Activated naive CD8-positive, alpha-beta T cell treated with anti-CD3 and anti-CD28 coated beads for 36 hours (primary cell): Measurements from ENCODE around the gene C5. TPM values are rescaled to one million over a fixed set of nuclear protein-coding genes. Genes with fewer than 3 reads are reported as not detected.

Source experiments
- DNase-seq: peaks from one replicate; pipeline ENCODE4 v3.0.0; 2021
- H3K27ac Mint-ChIP-seq: one replicate; pipeline ENCODE4 v1.8.0; 2022; ENCODE audit warnings: mild to moderate bottlenecking, moderate library complexity, mixed read lengths
- H3K27me3 Mint-ChIP-seq: one replicate; pipeline ENCODE4 v1.8.0; 2022; ENCODE audit warnings: mild to moderate bottlenecking, mixed read lengths
- H3K36me3 Mint-ChIP-seq: one replicate; pipeline ENCODE4 v1.8.0; 2021; ENCODE audit warnings: mild to moderate bottlenecking, mixed read lengths
- H3K4me1 Mint-ChIP-seq: one replicate; pipeline ENCODE4 v1.8.0; 2021; ENCODE audit warnings: mixed read lengths
- H3K4me3 Mint-ChIP-seq: one replicate; pipeline ENCODE4 v1.8.0; 2022; ENCODE audit warnings: mild to moderate bottlenecking, moderate library complexity, mixed read lengths
- H3K9me3 Mint-ChIP-seq: one replicate; pipeline ENCODE4 v1.8.0; 2022; ENCODE audit warnings: mixed read lengths
- total RNA-seq, 2 experiments: library from RNA; stranded (reverse); gene quantifications; one replicate each; pipeline ENCODE4 v1.2.3, GENCODE V29; 2021

The C5 gene
- total RNA-seq, 2 experiments from 2014 or later: 1.3 to 1.5 TPM

DNA sequence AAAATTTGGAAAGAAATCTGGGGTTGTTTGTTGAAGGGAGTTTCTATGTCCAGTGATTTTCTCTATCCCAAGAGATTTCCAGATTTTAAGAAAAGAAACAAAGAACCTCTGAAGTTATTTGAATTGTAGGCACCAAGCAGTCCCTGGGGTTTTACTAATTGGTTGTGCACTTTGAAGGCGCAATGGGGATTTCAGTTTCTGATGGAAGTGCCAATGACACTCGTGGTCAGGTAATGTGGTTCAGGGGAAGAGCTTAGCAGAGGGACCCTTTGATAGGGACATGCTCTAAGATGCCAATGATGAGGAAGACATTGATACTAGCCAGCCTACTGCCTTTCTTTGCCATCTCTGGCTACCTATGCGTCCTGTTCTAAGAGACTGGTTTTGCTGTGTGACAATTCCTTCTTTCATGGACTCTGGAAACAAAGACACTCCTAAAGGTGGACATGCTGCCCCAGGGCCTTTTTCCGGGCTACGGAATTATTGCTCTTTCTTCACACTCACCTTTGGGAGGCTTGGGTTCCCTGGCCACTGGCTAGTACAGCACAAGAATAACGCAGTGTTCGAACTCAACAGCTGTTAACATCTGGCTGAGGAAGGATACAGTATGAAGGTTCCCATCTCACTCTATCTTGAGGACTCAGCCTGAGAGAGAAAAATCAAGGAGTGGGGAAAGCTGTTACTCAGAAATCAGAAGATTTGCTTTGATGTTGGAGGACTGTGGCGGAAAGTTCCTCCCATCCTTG is 116.6 kb downstream of the C5 start:
- peaks cover 81% of the 10 kb centered on the region for H3K4me1 Mint-ChIP-seq
- no peaks in the 10 kb centered on the region for H3K27me3 Mint-ChIP-seq
- peak overlapping the region; percentile 100 for H3K27ac Mint-ChIP-seq
- H3K36me3 Mint-ChIP-seq: peaks cover 13% of the 10 kb centered on the region
- peak overlapping the region; percentile 59 for H3K4me3 Mint-ChIP-seq
- peaks cover 1% of the 10 kb centered on the region for H3K9me3 Mint-ChIP-seq
- no peak for DNase-seq

DNA sequence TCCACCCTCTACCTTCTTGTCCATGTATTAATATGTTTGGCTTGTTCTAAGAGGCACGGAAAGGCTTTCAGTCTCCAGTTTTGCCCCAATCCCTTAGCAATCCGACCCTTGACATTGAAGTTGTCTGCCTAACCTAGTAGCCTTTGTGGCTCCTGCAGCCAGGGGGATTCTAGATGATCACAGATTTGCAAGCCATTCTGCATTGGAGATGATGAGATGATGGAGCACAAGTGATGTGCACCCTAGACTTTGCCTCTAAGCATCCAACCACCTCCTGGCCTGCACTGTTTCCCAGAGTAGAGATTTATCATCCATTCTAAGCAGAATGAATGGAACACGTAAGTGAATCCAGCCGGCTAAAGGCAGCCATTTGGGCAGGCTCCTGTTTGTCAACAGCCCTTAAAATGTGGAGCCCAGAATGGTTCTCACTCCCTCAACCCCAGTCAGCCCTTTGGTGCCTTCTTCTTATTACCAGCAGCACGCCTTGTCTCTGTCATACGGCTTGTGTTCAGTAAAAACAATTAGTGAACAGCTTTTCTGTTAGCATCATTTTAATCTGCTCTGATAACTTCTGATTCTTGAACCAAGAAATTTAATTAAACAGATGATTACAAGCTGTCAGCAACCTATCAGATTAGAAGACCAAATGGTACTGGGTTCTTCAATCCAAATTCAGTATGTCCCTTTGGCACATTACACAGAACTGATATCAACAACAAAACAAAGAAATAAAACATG is 117.8 kb downstream of the C5 start:
- Mint-ChIP-seq H3K9me3 (peaks cover 1% of the 10 kb centered on the region), H3K27ac (peak overlapping the region; percentile 100), H3K4me1 (peaks cover 87% of the 10 kb centered on the region), H3K36me3 (peaks cover 22% of the 10 kb centered on the region), H3K27me3 (no peaks in the 10 kb centered on the region), H3K4me3 (peak overlapping the region; percentile 71)
- DNase-seq: no peak

DNA sequence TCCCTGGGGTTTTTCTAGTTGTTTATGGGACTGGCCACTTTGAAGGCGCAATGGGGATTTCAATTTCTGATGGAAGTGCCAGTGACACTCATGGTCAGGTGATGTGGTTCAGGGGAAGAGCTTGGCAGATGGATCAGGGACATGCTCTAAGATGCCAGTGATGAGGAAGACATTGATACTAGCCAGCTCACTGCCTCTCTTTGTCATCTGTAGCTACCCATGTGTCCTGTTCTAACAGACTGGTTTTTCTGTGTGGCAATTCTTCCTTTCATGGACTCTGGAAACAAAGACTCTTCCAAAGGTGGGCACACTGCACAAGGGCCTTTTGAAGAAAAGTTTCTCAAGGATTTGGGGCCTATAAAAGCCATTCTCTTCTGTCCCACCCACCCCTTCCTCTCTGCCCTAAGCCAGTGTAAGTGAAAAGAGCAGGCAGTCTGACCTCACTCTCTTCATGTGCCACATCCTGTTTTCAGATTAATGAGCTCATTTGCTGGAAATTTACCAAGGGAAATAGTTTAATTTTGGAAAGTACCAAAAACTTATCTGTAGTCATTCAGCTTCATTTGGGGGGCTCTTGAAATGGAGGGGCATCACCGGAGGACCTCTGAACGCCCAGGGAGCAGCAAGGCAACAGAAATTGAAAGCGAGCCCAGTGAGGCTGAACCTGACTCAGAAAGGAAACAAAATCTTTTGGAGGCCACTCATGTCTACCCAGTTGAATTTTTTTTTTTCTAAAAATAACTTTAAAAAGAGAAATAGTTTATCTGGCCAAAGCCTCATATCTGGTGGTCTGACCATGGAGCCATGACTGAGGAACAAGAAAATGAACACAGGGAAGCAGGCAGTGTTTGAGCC is 118.6 kb downstream of the C5 start:
- H3K27me3 Mint-ChIP-seq: no peaks in the 10 kb centered on the region
- H3K36me3 Mint-ChIP-seq: peaks cover 22% of the 10 kb centered on the region
- H3K4me3 Mint-ChIP-seq: peak overlapping the region; percentile 71
- peak overlapping the region; percentile 100 for H3K27ac Mint-ChIP-seq
- peaks cover 86% of the 10 kb centered on the region for H3K4me1 Mint-ChIP-seq
- DNase-seq: peak; percentile 82
- peaks cover 1% of the 10 kb centered on the region for H3K9me3 Mint-ChIP-seq

DNA sequence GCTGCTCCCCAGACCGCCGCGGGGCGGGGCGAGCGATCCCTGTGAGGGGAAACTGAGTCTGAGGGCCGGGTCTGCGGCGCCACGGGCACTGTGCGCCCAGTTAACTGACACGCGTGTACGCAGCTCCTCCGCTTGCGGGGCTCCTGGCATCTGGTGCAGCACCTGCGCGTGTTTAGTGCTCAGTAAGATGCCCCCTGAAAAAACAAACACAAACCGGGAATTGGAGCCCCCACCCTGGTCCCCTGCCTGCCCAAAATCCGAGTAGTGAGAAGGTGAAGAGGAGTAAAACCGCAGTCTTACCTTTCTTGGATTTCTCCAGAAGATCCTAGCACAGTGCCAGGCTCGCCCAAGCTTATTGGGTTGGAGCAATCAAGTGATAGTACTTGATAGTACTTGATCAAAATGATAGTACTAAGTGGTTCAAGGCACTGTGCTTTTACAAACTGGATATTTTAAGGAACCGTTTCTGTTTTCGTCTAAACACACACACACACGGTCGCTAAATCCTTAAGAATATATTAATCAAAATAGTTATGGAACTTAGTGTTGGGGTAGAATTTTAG is 120.8 kb downstream of the C5 start:
- Mint-ChIP-seq H3K36me3 (peaks cover 43% of the 10 kb centered on the region), H3K4me1 (peaks cover 79% of the 10 kb centered on the region), H3K9me3 (peaks cover 1% of the 10 kb centered on the region)

DNA sequence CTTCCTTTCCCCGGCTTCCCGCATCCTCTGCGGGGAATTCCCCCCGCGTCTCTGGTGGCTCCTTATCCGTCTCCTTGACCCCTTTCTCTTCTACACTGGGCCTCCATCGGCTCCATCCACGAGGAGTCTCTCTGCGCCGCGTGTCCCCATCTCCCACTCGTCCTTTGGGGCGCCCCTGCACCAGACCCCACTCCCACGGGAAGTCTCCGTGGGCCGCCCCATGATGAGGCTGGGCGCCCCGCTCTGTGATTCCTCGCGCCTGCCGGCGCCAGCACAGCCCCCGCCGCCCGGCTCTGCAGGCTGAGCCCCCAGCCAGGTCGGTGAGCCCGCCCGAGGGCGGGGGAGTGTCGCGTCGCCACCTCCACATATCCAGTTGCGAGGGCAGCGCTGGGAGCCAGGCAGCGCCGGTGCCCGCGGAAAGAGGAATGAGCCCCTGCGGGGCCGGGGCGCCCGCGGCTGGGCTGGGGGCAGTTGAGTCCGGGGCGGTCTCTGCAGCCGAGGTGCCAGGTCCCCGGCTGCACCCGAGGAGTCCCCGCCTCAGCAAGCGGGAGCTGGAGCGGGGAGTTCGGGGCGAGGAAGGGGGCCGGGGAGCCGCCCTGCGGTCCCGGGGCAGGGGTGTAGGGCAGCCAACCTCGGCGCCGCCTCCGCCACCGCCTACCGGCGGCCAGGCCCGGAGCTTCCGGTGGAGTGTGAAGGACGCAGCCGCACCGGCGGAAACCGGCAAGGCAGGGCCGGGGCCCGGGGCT is 121.4 kb downstream of the C5 start:
- H3K36me3 Mint-ChIP-seq: peaks cover 49% of the 10 kb centered on the region
- DNase-seq: peak; percentile 83
- peaks cover 1% of the 10 kb centered on the region for H3K9me3 Mint-ChIP-seq
- H3K27me3 Mint-ChIP-seq: no peaks in the 10 kb centered on the region
- H3K4me1 Mint-ChIP-seq: peaks cover 78% of the 10 kb centered on the region
- peak overlapping the region; percentile 93 for H3K4me3 Mint-ChIP-seq
- H3K27ac Mint-ChIP-seq: peak overlapping the region; percentile 100

More for the DNA sequence above, 120.8 kb downstream of the C5 start:
- no peak for DNase-seq
- peak overlapping the region; percentile 84 for H3K4me3 Mint-ChIP-seq
- no peaks in the 10 kb centered on the region for H3K27me3 Mint-ChIP-seq
- H3K27ac Mint-ChIP-seq: peak overlapping the region; percentile 100

DNA sequence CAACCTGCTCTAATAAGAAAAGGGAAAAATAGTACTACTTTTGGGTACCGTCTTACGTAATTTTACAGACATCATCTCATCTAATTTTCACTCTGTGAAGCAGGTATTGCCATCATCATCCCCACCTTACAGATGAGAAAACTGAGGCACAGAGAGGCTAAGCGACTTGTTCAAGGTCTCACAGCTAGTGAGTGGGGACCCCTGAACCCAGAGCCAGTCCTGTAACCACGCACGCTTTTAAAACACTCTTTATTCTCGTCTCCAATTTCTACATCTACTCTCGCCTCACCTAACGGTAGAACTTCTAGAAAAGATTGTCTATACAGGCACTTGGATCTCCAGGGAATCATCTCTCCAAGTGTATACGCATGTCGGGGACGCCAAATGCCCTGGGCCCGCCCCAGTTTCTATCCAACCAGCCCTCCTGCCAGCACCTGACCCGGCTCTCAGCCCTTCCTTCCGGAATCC is 122.0 kb downstream of the C5 start:
- Mint-ChIP-seq H3K36me3 (peaks cover 55% of the 10 kb centered on the region), H3K4me3 (peak overlapping the region; percentile 93), H3K27me3 (no peaks in the 10 kb centered on the region), H3K27ac (peak overlapping the region; percentile 93), H3K4me1 (peaks cover 77% of the 10 kb centered on the region), H3K9me3 (peaks cover 1% of the 10 kb centered on the region)
- no peak for DNase-seq

DNA sequence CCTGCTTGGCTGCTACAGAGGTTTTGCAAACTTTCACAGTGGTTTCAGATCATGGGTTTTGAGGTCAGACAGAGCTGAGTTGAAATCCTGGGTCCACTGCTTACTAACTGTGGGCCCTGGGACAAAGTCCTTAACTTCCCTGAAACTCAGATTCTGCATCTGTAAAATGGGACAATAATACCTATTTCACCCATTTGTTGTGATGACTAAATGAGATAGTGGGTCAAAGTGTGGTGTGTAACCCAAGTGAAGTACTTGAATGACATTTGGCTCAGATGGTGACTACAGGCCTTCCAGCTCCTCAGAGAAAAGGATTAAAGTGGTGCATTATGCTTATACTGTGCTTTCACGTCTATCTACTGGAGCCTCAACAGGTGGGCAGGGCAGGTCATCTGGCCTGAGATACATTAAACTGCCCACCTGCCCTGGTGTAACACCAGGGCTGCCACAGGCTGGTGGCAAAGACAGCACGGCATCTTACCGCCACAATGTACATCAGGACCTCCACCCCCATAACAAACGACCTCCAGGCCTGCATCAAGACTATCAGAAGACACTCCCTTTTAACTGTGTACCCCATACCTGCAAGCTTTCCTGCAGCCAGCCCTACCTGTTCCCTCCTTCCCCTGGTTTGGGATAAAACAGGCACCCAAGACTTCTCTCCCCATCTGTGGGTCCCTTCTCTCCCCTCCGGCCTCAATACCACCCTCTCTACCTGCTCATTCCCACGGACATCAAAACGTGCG is 122.6 kb downstream of the C5 start:
- H3K9me3 Mint-ChIP-seq: peaks cover 1% of the 10 kb centered on the region
- H3K27me3 Mint-ChIP-seq: no peaks in the 10 kb centered on the region
- DNase-seq: no peak
- H3K4me3 Mint-ChIP-seq: peak overlapping the region; percentile 93
- peaks cover 75% of the 10 kb centered on the region for H3K4me1 Mint-ChIP-seq
- peak overlapping the region; percentile 93 for H3K27ac Mint-ChIP-seq
- peaks cover 61% of the 10 kb centered on the region for H3K36me3 Mint-ChIP-seq

DNA sequence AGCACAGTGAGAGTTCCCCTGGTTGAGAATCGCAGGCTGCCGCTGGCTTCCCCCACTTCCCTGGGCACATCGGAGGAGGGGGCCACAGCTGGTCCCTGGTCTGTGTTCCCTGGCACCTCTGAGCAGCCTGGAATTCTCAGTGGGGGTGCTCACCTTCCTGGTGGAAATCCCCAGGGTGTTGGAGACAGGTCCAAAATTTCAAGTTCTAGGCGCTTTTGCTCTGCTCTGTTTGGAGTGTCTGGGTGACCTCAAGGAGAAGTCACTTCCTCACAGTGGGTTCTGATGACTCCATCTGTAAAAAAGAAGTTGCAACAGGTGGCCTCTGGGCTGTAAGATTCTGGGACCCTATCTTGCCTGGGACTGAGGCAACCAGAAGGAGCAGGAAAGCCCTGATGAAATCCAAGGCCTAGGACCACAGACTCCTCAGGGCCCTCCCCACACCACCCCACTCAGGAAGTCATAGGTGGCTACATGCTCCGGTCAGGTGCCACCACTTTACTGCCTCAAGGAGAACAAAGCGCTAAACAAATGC is 123.6 kb downstream of the C5 start, which contains the start of gene TRAF1:
Gene TRAF1 (minus strand): TSS at position 400 of the 532 bp plus-strand sequence. CDS start 721 bp downstream, outside the sequence.
- peaks cover 71% of the 10 kb centered on the region for H3K36me3 Mint-ChIP-seq
- peak within 1 kb of the TSS; percentile 93 for H3K4me3 Mint-ChIP-seq
- no peak for DNase-seq
- peaks cover 1% of the 10 kb centered on the region for H3K9me3 Mint-ChIP-seq
- peaks cover 75% of the 10 kb centered on the region for H3K4me1 Mint-ChIP-seq
- H3K27ac Mint-ChIP-seq: peak within 1 kb of the TSS; percentile 93
- no peaks in the 10 kb centered on the region for H3K27me3 Mint-ChIP-seq

DNA sequence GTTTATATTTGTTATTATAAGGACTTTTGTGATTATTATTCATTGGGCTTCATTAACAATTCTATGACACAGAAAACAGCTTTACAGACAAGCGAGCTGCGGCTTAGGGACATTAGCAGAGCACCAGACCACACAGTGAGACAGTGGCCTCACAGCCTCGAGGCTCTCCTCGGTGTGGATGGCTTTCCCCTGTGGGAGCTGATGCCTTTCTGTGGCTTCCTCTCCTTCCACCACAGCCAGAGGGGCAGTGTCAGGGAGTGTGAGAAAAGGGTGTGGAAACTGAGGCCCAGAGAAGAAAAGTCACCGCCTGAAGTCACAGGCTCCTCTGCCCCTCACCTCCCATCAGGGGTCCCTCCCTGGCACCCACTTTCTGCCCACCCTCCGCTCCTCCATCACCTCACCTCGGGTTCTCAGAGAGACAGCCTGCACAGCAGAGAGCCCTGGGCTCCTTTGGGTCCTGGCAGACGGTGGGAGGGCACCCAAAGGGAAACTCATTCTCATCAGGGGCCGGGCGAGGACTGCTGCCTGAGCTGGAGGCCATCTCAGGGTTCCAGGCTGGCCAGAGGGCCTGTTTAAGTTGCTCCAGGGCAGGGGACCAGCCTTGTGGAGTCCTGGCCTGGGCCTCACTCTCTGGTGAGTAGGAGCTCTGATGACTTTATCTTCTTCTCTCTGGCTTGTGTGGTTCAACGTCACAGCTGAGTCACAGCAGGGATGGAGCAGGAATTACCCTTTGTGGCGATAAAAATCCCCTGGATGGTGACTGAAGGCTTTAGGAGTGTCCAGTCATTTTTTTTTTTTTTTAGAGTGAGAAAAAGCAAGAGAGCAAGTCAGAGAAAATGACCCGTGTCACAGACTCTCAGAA is 124.3 kb downstream of the C5 start:
- H3K9me3 Mint-ChIP-seq: no peaks in the 10 kb centered on the region
- DNase-seq: peak; percentile 84
- peak overlapping the region; percentile 93 for H3K27ac Mint-ChIP-seq
- H3K36me3 Mint-ChIP-seq: peaks cover 75% of the 10 kb centered on the region
- peaks cover 74% of the 10 kb centered on the region for H3K4me1 Mint-ChIP-seq
- no peaks in the 10 kb centered on the region for H3K27me3 Mint-ChIP-seq
- peak overlapping the region; percentile 93 for H3K4me3 Mint-ChIP-seq

DNA sequence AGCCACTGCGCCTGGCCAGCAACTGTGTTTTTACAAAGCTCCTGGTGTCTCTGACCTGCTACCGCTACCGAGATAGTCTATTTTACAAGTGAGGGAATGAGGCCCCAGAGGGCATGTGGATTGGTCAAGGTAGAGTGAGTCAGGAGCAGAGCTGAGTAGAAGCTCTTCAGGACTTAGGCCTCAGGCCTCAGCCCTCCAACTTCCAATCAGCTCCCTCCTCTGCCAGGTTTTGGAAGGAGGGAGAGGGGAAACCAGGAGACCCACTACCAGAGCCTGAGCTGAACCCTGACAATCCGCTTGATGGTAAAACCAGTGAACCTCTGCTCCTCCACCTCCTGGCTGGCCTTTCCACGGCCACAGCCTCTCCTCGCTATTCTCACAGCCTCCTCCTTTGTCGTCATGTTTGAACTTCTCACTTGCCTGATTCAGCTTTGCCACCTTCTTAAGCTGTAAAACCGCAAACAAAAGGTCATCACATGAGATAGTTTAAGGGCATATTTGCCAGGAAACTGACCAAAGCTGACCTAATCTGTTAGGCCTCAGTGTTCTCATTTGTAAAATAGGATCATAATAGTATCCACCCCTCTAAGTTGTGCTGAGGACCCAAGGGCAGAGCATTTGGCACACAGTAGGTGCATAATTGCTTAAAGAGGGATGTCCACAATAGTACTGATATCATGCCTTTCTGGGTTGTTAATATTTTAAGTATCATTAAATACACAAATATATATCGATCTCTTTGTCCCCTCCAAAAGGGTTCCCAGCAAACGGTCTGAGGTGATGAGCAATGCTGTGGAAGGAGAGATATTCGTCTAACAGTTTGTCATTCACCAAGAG is 125.2 kb downstream of the C5 start:
- Mint-ChIP-seq H3K4me1 (peaks cover 75% of the 10 kb centered on the region), H3K9me3 (no peaks in the 10 kb centered on the region), H3K27ac (peak overlapping the region; percentile 93), H3K4me3 (peak overlapping the region; percentile 93), H3K36me3 (peaks cover 77% of the 10 kb centered on the region), H3K27me3 (no peaks in the 10 kb centered on the region)
- no peak for DNase-seq

DNA sequence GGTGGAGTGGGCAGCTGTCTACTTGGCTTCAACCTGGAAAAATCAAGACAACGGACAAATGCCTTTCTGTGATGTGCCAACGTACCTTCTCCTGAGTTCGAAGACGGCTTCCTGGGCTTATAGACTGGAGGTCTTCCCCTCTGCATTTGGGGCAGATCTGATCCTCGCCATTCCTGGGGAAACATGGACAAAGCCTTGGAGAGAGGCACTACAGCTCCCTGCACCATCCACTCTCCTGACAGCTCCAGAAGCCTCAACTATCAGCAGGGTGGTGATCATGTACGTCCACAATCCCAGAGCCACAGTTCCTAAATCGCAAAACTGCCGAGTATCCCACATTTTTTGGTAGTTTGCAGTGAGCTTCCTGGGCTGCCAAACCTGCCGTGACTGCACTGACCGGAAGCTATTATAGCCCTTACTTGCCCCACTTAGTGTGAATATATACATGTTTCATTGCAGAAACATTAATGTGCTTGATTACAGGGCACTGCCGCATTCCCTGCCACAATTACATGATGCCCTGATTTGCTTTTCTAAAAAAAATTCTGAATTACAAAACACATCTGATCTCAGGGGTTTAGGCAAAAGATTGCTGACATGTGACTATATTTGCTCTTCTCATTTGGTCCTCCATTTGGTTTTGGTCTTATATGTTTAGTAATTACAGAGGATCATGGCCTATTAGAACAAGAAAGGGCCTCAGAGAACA is 126.3 kb downstream of the C5 start:
- Mint-ChIP-seq H3K27ac (peak overlapping the region; percentile 93), H3K36me3 (peaks cover 85% of the 10 kb centered on the region), H3K27me3 (no peaks in the 10 kb centered on the region), H3K4me3 (peak overlapping the region; percentile 93), H3K9me3 (no peaks in the 10 kb centered on the region), H3K4me1 (peaks cover 75% of the 10 kb centered on the region)
- DNase-seq: no peak
